ENCODE results near the gene LCORL.

LCORL gene

GRCh38 chr4:17809667-17810066 is 211.9 kb downstream of the LCORL start:
- no peaks in the 10 kb centered on the region for H3K9me3 ChIP-seq (ENCODE audit: control insufficient read depth, low read length)
- peak overlapping the region; percentile 95 for H3K9ac ChIP-seq (ENCODE audit: low read length)
- DNase-seq (ENCODE audit: low read depth), result no peak
- peak overlapping the region; percentile 100 for H3K4me3 ChIP-seq (ENCODE audit: low read length)
- H3K27me3 ChIP-seq (replicated peaks; ENCODE audit: control insufficient read depth, insufficient read depth, low read length), result no peaks in the 10 kb centered on the region
- H3K4me1 ChIP-seq (ENCODE audit: control insufficient read depth, insufficient read depth, low read length), result peaks cover 46% of the 10 kb centered on the region
- peaks cover 2% of the 10 kb centered on the region for H3K36me3 ChIP-seq (ENCODE audit: control insufficient read depth, insufficient read depth, low read length, severe bottlenecking)

- peaks cover 37% of the 10 kb centered on the region for H3K4me1 ChIP-seq (ENCODE audit: control insufficient read depth, insufficient read depth, low read length)
- DNase-seq (ENCODE audit: low read depth), result peak; percentile 35
- H3K4me3 ChIP-seq (ENCODE audit: low read length), result peak overlapping the region; percentile 100
- peak overlapping the region; percentile 95 for H3K9ac ChIP-seq (ENCODE audit: low read length)
- H3K9me3 ChIP-seq (ENCODE audit: control insufficient read depth, low read length), result no peaks in the 10 kb centered on the region
- no peaks in the 10 kb centered on the region for H3K27me3 ChIP-seq (replicated peaks; ENCODE audit: control insufficient read depth, insufficient read depth, low read length)
- H3K36me3 ChIP-seq (ENCODE audit: control insufficient read depth, insufficient read depth, low read length, severe bottlenecking), result peaks cover 24% of the 10 kb centered on the region
Measured at GRCh38 chr4:17807446-17807845, 214.1 kb downstream of the LCORL start.

- no peak overlapping the region for H3K4me3 ChIP-seq (ENCODE audit: low read length)
- H3K9me3 ChIP-seq (ENCODE audit: control insufficient read depth, low read length), result no peaks in the 10 kb centered on the region
- H3K4me1 ChIP-seq (ENCODE audit: control insufficient read depth, insufficient read depth, low read length), result peaks cover 36% of the 10 kb centered on the region
- H3K36me3 ChIP-seq (ENCODE audit: control insufficient read depth, insufficient read depth, low read length, severe bottlenecking), result peaks cover 26% of the 10 kb centered on the region
- DNase-seq (ENCODE audit: low read depth), result no peak
- no peaks in the 10 kb centered on the region for H3K27me3 ChIP-seq (replicated peaks; ENCODE audit: control insufficient read depth, insufficient read depth, low read length)
- H3K9ac ChIP-seq (ENCODE audit: low read length), result no peak overlapping the region
Measured at GRCh38 chr4:17805580-17806155, 215.9 kb downstream of the LCORL start.

GRCh38 chr4:17797808-17798207 is 223.7 kb downstream of the LCORL start:
- H3K9ac ChIP-seq (ENCODE audit: low read length), result no peak overlapping the region
- no peak for DNase-seq (ENCODE audit: low read depth)
- H3K9me3 ChIP-seq (ENCODE audit: control insufficient read depth, low read length), result no peaks in the 10 kb centered on the region
- no peaks in the 10 kb centered on the region for H3K27me3 ChIP-seq (replicated peaks; ENCODE audit: control insufficient read depth, insufficient read depth, low read length)
- no peaks in the 10 kb centered on the region for H3K4me1 ChIP-seq (ENCODE audit: control insufficient read depth, insufficient read depth, low read length)
- H3K4me3 ChIP-seq (ENCODE audit: low read length), result no peak overlapping the region
- peaks cover 10% of the 10 kb centered on the region for H3K36me3 ChIP-seq (ENCODE audit: control insufficient read depth, insufficient read depth, low read length, severe bottlenecking)

- H3K36me3 ChIP-seq (ENCODE audit: control insufficient read depth, insufficient read depth, low read length, severe bottlenecking), result no peaks in the 10 kb centered on the region
Measured at GRCh38 chr4:17794730-17795129, 226.8 kb downstream of the LCORL start.

More at GRCh38 chr4:17794730-17795129, 226.8 kb downstream of the LCORL start:
- Histone ChIP-seq H3K27me3 (replicated peaks; ENCODE audit: control insufficient read depth, insufficient read depth, low read length) (no peaks in the 10 kb centered on the region), H3K4me3 (ENCODE audit: low read length) (no peak overlapping the region), H3K9ac (ENCODE audit: low read length) (no peak overlapping the region), H3K9me3 (ENCODE audit: control insufficient read depth, low read length) (no peaks in the 10 kb centered on the region), H3K4me1 (ENCODE audit: control insufficient read depth, insufficient read depth, low read length) (no peaks in the 10 kb centered on the region)
- DNase-seq (ENCODE audit: low read depth), result no peak
